ENCODE data around the gene RBFA. TPM values are rescaled to one million over a fixed set of nuclear protein-coding genes. Genes with fewer than 3 reads are reported as not detected.

Gene RBFA
- polyA plus RNA-seq, 1 donor, result 30.0 TPM

DNA sequence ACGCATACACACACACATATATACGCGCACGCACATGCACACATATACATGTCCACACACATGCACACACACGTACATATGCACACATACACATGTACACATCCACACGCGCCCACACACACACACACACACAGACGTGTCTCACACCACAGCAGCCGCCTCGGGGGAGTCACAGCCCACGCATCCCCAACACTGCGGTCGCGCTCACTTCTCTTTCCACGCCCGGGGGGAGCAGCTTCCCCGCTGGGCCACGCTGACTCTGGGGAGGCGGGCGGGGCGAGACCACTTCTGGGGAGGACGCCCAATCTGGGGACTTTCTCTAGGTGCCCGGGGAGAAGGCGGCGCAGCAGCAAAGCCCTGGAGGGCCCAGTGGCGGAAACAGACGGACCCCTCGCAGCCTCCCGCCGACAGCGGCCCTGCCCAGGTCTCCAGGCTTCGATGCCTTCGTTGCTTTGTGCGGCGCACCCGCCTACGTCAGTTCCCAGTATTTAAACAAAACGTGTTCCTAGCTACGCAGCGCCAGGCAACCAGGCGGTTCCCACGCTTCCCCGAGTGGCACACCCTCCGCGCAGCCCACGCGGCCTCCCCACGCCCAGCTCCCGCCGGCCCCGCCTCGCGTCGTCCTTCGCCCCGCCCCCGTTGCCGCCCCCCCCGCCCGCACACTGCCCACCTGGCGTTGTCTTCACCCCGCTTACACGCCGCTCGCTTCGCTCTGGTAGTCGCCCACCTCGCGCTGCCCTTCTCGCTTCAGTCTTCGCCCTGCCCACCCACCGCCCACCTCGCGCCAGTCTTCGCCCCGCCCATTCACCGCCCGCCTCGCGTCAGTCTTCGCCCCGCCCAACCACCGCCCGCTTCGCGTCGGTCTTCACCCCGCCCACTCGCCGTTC lies 810 bp upstream of the RBFA start:
- DNase-seq, result peak; percentile 30

GRCh38 chr18:80034852-80035406 lies 695 bp downstream of the RBFA start:
- DNase-seq, result no peak

DNA sequence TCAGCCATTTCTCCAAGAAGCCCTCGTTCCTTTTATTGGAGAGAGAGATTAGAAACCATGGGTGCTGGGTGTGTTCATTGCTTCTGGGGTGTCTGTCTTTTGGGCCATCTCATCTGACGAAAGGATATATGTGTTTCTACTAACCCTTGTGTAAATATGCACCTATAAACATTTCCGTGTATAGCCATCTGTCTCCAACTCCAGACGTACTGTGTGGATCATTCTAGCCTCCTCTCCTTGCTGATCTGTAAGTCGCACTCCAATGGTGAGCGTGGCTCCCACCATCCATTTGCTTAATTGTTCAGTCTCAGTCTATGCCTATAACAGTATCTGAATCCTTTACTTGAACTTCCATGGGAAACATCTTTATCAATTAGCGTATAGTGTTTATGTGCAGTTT lies 1.8 kb downstream of the RBFA start:
- no peak for DNase-seq

DNA sequence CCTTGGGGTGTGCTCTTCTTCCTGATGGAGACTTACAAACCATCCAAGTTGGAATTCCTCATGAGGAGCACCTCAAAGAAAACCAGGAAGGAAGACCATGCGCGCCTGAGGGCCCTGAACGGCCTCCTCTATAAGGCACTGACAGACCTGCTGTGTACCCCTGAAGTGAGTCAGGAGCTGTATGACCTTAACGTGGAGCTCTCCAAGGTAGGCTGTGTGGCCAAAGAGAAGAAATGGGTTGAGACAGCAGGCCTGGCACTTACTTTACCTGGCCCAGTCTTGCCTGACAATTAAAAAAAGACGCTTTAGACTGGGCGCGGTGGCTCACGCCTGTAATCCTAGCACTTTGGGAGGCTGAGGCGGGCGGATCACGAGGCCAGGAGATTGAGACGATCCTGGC lies 3.1 kb downstream of the RBFA start:
- no peak for DNase-seq

GRCh38 chr18:80037869-80038630 lies 3.8 kb downstream of the RBFA start:
- DNase-seq, result no peak

- no peak for DNase-seq
These were observed 6.3 kb downstream of the RBFA start for GRCh38 chr18:80040515-80040914.

GRCh38 chr18:80041424-80041823 lies 7.2 kb downstream of the RBFA start:
- DNase-seq, result no peak

DNA sequence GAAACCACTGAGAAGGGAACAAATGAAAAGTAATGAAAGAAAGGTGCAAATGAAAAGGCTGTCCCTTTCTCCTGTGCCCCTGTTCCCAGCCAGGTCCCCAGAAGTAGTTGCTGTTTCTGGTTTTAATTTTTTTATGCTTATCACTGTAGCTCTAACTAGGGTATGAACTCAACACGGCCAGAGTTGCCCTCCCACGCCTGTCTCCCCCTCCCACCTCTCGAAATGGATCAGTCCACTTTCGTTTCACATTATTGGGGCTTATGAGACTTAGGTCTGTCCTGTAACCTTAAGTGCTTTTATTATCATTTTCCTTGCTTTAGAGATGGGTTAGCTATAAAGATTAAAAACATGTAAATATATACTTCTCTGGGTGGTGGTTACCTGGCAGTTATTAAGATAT lies 8.6 kb downstream of the RBFA start:
- DNase-seq, result no peak

GRCh38 chr18:80044072-80044471 lies 9.8 kb downstream of the RBFA start:
- no peak for DNase-seq

DNA sequence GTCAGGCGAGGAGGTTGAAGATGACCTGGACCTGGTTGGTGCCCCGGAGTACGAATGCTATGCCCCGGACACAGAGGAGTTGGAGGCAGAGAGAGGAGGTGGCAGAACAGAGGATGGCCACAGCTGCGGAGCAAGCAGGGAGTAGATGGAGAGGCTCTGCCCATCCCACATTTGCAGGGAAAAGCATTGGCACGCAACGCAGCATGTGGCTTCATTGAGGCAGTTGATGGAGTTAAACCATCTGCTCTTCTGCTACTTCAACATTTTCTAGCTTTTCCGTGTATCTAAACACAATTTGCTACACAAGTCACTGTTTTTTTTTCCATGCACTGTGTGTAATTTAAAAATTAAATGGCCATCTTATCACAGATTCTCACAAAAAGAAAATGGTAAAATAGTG lies 11.8 kb downstream of the RBFA start:
- no peak for DNase-seq

GRCh38 chr18:80046431-80046830 lies 12.2 kb downstream of the RBFA start:
- no peak for DNase-seq

GRCh38 chr18:80046961-80047541 lies 12.8 kb downstream of the RBFA start:
- peak; percentile 26 for DNase-seq

GRCh38 chr18:80050797-80051196 lies 16.6 kb downstream of the RBFA start:
- no peak for DNase-seq

DNA sequence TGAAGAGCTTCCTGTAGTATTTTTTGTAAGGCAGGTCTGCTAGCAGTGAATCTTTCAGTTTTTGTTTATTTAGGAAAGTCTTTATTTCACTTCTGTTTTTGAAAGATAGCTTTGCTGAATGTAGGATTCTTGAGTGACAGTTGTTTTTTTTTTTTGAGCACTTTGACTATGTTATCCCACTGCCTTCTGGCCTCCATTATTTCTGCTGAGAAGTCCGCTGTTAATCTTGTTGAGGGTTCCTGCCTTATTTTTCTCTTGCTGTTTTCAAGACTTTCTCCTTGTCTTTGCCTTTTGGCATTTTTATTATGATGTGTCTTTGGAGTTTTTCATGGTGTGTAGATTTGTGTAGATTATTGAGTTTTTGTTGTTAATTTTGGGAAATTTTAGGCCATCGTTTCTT lies 21.9 kb downstream of the RBFA start:
- DNase-seq, result no peak

- DNase-seq, result no peak
These were observed 25.7 kb downstream of the RBFA start for GRCh38 chr18:80059945-80060344.

DNA sequence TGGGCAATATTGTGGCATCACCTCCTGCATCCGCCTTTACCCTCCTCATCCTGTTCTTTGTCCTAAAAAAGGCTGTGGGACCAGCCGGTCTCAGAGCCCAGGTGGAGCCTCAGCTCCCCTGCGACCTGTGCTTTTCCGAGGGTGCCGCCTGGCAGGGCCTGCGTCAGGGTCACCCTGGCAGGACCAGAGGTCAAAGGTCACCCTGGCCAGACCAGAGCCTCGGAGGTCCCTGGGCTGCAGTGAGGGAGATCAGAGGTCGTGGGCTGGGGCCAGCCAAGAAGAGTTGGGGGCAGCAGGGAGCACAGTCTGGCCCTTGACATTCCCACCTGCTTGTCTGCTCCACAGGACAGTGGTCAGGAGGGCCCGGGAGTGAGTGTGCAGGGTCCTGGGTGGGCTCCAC lies 31.5 kb downstream of the RBFA start:
- DNase-seq, result no peak

DNA sequence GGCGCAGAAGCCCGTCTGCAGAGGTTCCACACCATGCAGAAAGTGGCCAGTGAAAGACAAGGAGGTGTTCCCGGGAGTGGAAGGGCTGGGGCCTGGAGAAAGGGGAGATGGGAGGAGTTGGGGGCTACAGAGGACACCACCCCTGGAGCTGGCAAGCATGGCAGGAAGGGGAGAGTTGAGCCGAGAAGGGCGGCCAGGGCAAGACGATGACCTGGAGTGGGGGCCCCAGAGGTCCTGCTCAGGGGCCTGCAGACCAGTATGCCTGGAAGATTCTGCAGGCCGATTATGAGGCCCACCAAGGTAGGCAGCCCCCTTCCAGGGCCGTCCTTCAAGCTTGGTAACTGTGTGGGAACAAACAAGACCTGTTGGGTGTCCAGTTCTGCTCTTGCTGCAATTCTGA lies 33.1 kb downstream of the RBFA start:
- DNase-seq, result no peak

DNA sequence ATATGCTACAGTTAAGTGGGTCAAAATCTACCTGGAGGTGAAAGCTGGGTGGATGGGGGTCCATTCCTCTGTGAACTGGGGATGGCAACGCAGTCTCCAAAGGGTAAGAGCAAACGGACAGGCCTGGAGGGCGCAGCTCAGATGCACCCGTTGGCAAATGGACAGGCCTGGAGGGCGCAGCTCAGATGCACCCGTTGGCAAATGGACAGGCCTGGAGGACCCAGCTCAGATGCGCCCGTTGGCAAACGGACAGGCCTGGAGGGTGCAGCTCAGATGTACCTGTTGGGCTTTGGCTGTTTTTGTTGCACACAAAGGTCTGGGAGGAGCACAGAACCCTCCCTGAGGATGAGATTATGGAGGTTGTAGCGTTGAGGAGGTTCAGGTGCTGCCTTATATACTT lies 33.7 kb downstream of the RBFA start:
- no peak for DNase-seq

- DNase-seq, result no peak
These were observed 34.5 kb downstream of the RBFA start for GRCh38 chr18:80068571-80069272.

GRCh38 chr18:80070825-80071224 lies 36.6 kb downstream of the RBFA start:
- no peak for DNase-seq

- DNase-seq, result no peak
These were observed 39.9 kb downstream of the RBFA start for GRCh38 chr18:80074183-80074582.

DNA sequence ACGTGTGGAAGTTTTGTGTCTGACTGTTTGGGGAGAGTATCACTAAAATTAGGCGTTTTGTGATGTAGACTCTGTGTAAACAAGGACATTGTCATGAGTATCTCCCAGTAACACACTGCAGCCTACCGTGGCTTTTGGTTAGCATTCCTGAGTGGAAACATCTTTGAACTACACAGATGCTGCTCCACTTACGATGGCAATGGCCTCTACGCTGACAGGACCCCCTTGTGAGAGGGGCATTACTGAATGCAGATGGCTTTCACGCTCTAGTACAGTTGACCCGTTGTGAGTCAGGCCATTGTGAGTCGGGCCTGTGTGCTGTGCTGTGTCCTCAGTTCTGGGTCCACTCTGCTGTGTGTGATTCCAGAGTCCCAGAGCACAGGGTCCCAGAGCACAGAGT lies 40.5 kb downstream of the RBFA start:
- no peak for DNase-seq

DNA sequence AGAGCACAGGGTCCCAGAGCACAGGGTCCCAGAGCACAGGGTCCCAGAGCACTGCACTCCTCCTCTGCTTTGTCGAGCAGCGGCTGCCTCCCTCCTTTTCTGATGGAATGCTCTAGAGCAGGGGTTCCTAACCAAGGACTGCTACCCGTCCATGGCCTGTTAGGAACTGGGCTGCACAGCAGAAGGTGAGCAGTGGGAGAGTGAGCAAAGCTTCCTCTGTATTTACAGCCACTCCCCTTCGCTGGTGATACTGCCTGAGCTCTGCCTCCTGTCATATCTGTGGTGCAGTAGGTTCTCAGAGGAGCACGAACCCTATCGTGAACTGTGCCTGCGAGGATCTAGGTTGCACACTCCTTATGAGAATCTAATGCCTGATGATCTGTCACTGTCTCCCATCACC lies 41.7 kb downstream of the RBFA start:
- no peak for DNase-seq
